PC-9 (cell line): ENCODE results near the gene KCND1. TPM values are rescaled to one million over a fixed set of nuclear protein-coding genes. Genes with fewer than 3 reads are reported as not detected.
A peak's percentile ranks its signal among the peaks of the same experiment; 100 is the strongest.

ENCODE experiments used
- BruUV-seq: library from RNA; stranded (reverse); fragments of 400-500 nt; replicated peaks from 2 replicates; lab custom pipeline; 2021; lab: Mats Ljungman, UMichigan
- CTCF ChIA-PET: fragments of 300-600 bp; sonication (Branson Sonifier 250); formaldehyde crosslinking; loops from one replicate; lab custom pipeline; 2022; ENCODE audit warnings: antibody characterized with exemption; lab: Charles Lee
- POLR2A ChIA-PET: fragments of 300-600 bp; sonication (Branson Sonifier 250); formaldehyde crosslinking; loops from one replicate; lab custom pipeline; 2022; ENCODE audit warnings: antibody characterized with exemption; ENCODE audit not compliant: unreplicated experiment; lab: Charles Lee
- DNase-seq, 2 experiments: peaks; one replicate each; pipeline versions ENCODE4 v3.0.0 to v3.0.0-alpha.2; 2015 to 2022; ENCODE audit warnings: mixed read lengths in 1 of 2
- H2AFZ ChIP-seq: fragments of 200-600 bp; sonication (generic); 2 replicates; pipeline ENCODE4 v1.8.1; 2017; ENCODE audit warnings: antibody characterized with exemption
- H3F3A ChIP-seq: fragments of 200-600 bp; sonication (generic); 2 replicates; pipeline ENCODE4 v1.8.1; 2017; ENCODE audit warnings: antibody characterized with exemption, mild to moderate bottlenecking, low read depth; ENCODE audit not compliant: insufficient read depth
- H3K27ac ChIP-seq: fragments of 200-600 bp; sonication (generic); 2 replicates; pipeline ENCODE4 v1.6.1; 2016; ENCODE audit warnings: mixed run types
- H3K27me3 ChIP-seq: fragments of 200-600 bp; sonication (generic); 2 replicates; pipeline ENCODE4 v1.6.1; 2016; ENCODE audit warnings: low read depth, mixed run types; ENCODE audit not compliant: insufficient read depth
- H3K36me3 ChIP-seq: fragments of 200-600 bp; sonication (generic); 2 replicates; pipeline ENCODE4 v1.6.1; 2016; ENCODE audit warnings: low read depth, mixed run types
- H3K4me1 ChIP-seq: fragments of 200-600 bp; sonication (generic); replicated peaks from 2 replicates; pipeline ENCODE4 v1.6.1; 2016; ENCODE audit warnings: mixed run types; ENCODE audit not compliant: insufficient read depth
- H3K4me2 ChIP-seq: fragments of 200-600 bp; sonication (generic); 2 replicates; pipeline ENCODE4 v1.6.1; 2017; ENCODE audit warnings: mixed run types
- H3K4me3 ChIP-seq: fragments of 200-600 bp; sonication (generic); 2 replicates; pipeline ENCODE4 v1.6.1; 2016; ENCODE audit warnings: mixed run types
- H3K79me2 ChIP-seq: fragments of 200-600 bp; sonication (generic); 2 replicates; pipeline ENCODE4 v1.6.1; 2017; ENCODE audit warnings: low read depth, mixed run types
- H3K9me2 ChIP-seq: fragments of 200-600 bp; sonication (generic); 2 replicates; pipeline ENCODE4 v1.8.1; 2017; ENCODE audit warnings: mild to moderate bottlenecking; ENCODE audit not compliant: insufficient read depth
- H3K9me3 ChIP-seq: fragments of 200-600 bp; sonication (generic); 2 replicates; pipeline ENCODE4 v1.8.1; 2016; ENCODE audit warnings: low read depth; ENCODE audit not compliant: insufficient read depth
- H4K20me1 ChIP-seq: fragments of 200-600 bp; sonication (generic); 2 replicates; pipeline ENCODE4 v1.8.1; 2017; ENCODE audit not compliant: insufficient read depth
- CTCF ChIP-seq: fragments of 200-600 bp; sonication (generic); conservative IDR thresholded peaks from 2 replicates; pipeline ENCODE4 v1.6.1; 2017; ENCODE audit warnings: mixed run types, antibody characterized with exemption, mild to moderate bottlenecking, moderate library complexity
- EZH2 ChIP-seq: fragments of 200-600 bp; sonication (generic); IDR thresholded peaks from 2 replicates; pipeline ENCODE4 v1.8.0; 2017; ENCODE audit warnings: antibody characterized with exemption, low read depth
- intact Hi-C: fragments of 100-400 bp; cut with micrococcal nuclease; formaldehyde crosslinking; loops from one replicate; pipeline ENCODE4 v1.10.0; 2022; ENCODE audit not compliant: unreplicated experiment
- total RNA-seq: library from RNA; stranded (reverse); gene quantifications from 2 replicates; pipeline ENCODE4 v1.2.3, GENCODE V29; 2021

KCND1 gene
- total RNA-seq, 1 experiment from 2014 or later = 2.2 TPM

- POLR2A ChIA-PET = interaction anchor here (0.6 kb wide), 1 partner anchor 34 kb away, joined by 3 read pairs; no protein-coding TSS in a partner anchor
- no TSS peak for BruUV-seq
- H3K9me2 ChIP-seq = no peaks in the 10 kb centered on the region
- H3K4me3 ChIP-seq = no peak overlapping the region
- H3K27me3 ChIP-seq = no peaks in the 10 kb centered on the region
- TF ChIP-seq CTCF = no peak
- no peak for TF ChIP-seq EZH2
- no peaks in the 10 kb centered on the region for H3F3A ChIP-seq
- CTCF ChIA-PET = no interaction called here
- no peaks in the 10 kb centered on the region for H3K36me3 ChIP-seq
- no peaks in the 10 kb centered on the region for H3K9me3 ChIP-seq
- H3K4me1 ChIP-seq = no peaks in the 10 kb centered on the region
- 0 out of 2 replicates have a peak overlapping the region, but pooled peaks have one; percentile 77 for H3K4me2 ChIP-seq
- H2AFZ ChIP-seq = no peak overlapping the region
- DNase-seq = no peak
- H4K20me1 ChIP-seq = no peaks in the 10 kb centered on the region
- H3K27ac ChIP-seq = no peak overlapping the region
- H3K79me2 ChIP-seq = no peaks in the 10 kb centered on the region
- intact Hi-C loops = loop anchor here (5.0 kb wide), 1 partner anchor 137 kb away; the partner anchor contains the start of gene CCDC120
Observed at GRCh38 chrX:48919947-48920717, 51.5 kb downstream of the KCND1 start.

- H3F3A ChIP-seq = no peaks in the 10 kb centered on the region
- no peak overlapping the region for H2AFZ ChIP-seq
- BruUV-seq = no TSS peak
- H3K27me3 ChIP-seq = no peaks in the 10 kb centered on the region
- H3K27ac ChIP-seq = no peak overlapping the region
- H3K9me2 ChIP-seq = no peaks in the 10 kb centered on the region
- ChIA-PET CTCF (no interaction called here), POLR2A (interaction anchor here (0.6 kb wide), 1 partner anchor 35 kb away, joined by 3 read pairs; no protein-coding TSS in a partner anchor)
- intact Hi-C loops = loop anchor here (5.0 kb wide), 1 partner anchor 138 kb away; the partner anchor contains the start of gene CCDC120
- H3K79me2 ChIP-seq = no peaks in the 10 kb centered on the region
- H3K9me3 ChIP-seq = no peaks in the 10 kb centered on the region
- H3K36me3 ChIP-seq = no peaks in the 10 kb centered on the region
- H3K4me3 ChIP-seq = peak overlapping the region; percentile 44; the same call in 1 of the 2 replicates
- H4K20me1 ChIP-seq = no peaks in the 10 kb centered on the region
- no peak for DNase-seq
- TF ChIP-seq EZH2 = no peak
- no peak for TF ChIP-seq CTCF
- no peaks in the 10 kb centered on the region for H3K4me1 ChIP-seq
- H3K4me2 ChIP-seq = peak overlapping the region; percentile 77
Observed at GRCh38 chrX:48919360-48919841, 52.2 kb downstream of the KCND1 start.

- H3K27ac ChIP-seq = no peak within 1 kb of the TSS
- H3K4me1 ChIP-seq = no peaks in the 10 kb centered on the region
- no peaks in the 10 kb centered on the region for H3K79me2 ChIP-seq
- H3K36me3 ChIP-seq = no peaks in the 10 kb centered on the region
- intact Hi-C loops = loop anchor here (5.0 kb wide), 1 partner anchor 139 kb away; the partner anchor contains the start of gene CCDC120
- peak within 1 kb of the TSS; percentile 77 for H3K4me2 ChIP-seq
- H3K27me3 ChIP-seq = no peaks in the 10 kb centered on the region
- no peaks in the 10 kb centered on the region for H3F3A ChIP-seq
- H3K9me3 ChIP-seq = no peaks in the 10 kb centered on the region
- H3K4me3 ChIP-seq = peak within 1 kb of the TSS; percentile 58; the same call in 1 of the 2 replicates
- ChIA-PET POLR2A (no interaction called here), CTCF (no interaction called here)
- 0 out of 2 replicates have a peak within 1 kb of the TSS, but pooled peaks have one; percentile 52 for H2AFZ ChIP-seq
- H3K9me2 ChIP-seq = no peaks in the 10 kb centered on the region
- no peaks in the 10 kb centered on the region for H4K20me1 ChIP-seq
- DNase-seq = peak; percentile 64 to 81
- TSS peak; percentile 18 for BruUV-seq
- no peak for TF ChIP-seq CTCF
- TF ChIP-seq EZH2 = no peak
Observed at GRCh38 chrX:48918643-48919340, 52.9 kb downstream of the KCND1 start, which contains the start of gene PIM2. Gene PIM2, minus strand, starts transcription at chrX:48919024. Its CDS starts 190 bp downstream, at chrX:48918834.
